A172 (cell line): ENCODE data around the gene CYP2E1. TPM values are rescaled to one million over a fixed set of nuclear protein-coding genes. Genes with fewer than 3 reads are reported as not detected.
"Not testable (repeated sequence)": the region's sequence is repeated elsewhere in the genome, so short reads cannot be mapped to it uniquely, and the experiment has no call there.

ENCODE experiments used
- DNase-seq: peaks from one replicate; pipeline ENCODE4 v3.0.0-alpha.2; 2015; ENCODE audit warnings: low spot score
- total RNA-seq: library from RNA; depleted of rRNA; stranded (reverse); fragments of >200 nt; shearing (Covaris generic); gene quantifications from 2 replicates; pipeline ENCODE4 v1.2.3, GENCODE V29; 2014; rRNA removed

Gene CYP2E1
- total RNA-seq, 1 experiment from 2014 or later: not detected

DNA sequence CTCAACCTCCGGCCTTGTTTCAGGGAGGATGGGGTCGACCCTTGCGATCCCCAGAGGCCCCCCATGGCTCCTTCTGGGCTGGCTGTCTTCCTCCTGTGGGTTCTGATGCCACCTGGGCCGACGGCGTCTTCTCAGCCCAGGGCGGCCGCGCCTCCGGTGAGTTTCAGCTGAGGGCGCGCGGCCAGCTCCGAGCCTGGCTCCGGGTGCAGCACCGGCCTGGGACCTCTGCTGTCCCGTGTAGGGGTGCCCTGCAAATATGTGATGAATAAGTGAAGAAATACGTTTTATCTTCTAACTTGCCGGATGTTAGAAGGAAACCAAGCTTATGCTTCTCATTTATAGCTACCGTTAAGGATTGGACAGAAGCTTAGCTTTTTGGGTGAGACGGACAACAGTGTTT is 42.6 kb downstream of the CYP2E1 start:
- DNase-seq: not testable (repeated sequence)

DNA sequence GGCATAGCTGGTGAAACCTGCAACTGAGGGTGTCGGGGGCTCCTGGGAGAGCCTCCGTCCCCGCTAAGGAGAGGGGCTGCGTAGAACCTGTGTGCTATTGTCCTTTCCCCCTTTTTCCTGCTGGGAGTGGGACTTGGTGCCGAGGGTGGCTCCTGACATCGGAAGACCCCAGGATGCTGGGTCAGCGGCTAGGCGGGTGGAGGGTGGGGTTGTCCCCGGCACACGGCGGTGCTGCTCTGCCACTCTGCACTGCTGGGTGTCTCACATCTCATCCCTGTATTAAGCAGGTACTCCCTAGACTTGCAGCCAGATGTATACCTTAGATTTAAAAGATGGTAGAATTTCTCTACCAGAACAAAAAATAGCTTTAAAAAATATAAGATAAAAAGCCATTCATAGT is 44.9 kb downstream of the CYP2E1 start:
- not testable (repeated sequence) for DNase-seq

DNA sequence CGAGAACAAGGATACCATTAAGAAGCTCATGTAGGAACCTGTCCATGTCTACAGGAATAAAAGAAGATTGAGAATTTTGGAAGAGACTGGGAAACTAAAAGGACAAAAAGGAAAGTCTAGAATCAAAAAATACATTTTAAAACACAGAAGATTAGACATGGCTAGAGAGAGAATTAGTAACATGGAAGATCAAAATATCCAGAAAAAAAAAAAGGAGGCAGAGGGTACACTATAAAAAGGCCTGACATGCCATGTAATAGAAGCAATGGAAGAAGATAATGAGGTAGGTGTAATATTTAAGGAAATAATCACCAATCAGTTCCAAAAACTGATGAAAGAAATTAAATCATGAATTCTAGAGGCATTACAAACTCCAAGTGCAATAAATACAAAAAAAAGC is 46.3 kb downstream of the CYP2E1 start:
- DNase-seq: not testable (repeated sequence)

GRCh38 chr10:133577037-133577436 is 49.9 kb downstream of the CYP2E1 start:
- not testable (repeated sequence) for DNase-seq

Other genes with a start within 250 kb of the CYP2E1 start
- 29.3 and 35.9 TPM in 2 replicates for gene TUBGCP2, start 218.5 kb upstream of the CYP2E1 start, total RNA-seq
- gene ZNF511, start 218.4 kb upstream of the CYP2E1 start, total RNA-seq: 13.4 and 26.6 TPM in 2 replicates
- not detected in 2 replicates for gene CALY, start 190.5 kb upstream of the CYP2E1 start, total RNA-seq
- gene PRAP1, start 180.0 kb upstream of the CYP2E1 start, total RNA-seq: 0.60 TPM in 1 of 2 replicates, not detected in the other
- gene FUOM, start 169.3 kb upstream of the CYP2E1 start, total RNA-seq: 6.6 and 9.6 TPM in 2 replicates
- 102 and 108 TPM in 2 replicates for gene ECHS1, start 154.0 kb upstream of the CYP2E1 start, total RNA-seq
- 5.3 and 6.1 TPM in 2 replicates for gene PAOX, start 148.1 kb upstream of the CYP2E1 start, total RNA-seq
- 13.7 and 20.4 TPM in 2 replicates for gene MTG1, start 133.2 kb upstream of the CYP2E1 start, total RNA-seq
- not detected in 2 replicates for gene SPRN, start 102.7 kb upstream of the CYP2E1 start, total RNA-seq
- gene SCART1, start 73.4 kb upstream of the CYP2E1 start, total RNA-seq: not detected in 2 replicates
- not detected in 2 replicates for gene SYCE1, start 38.2 kb downstream of the CYP2E1 start, total RNA-seq
- not detected in 2 replicates for gene FRG2B, start 99.4 kb downstream of the CYP2E1 start, total RNA-seq